ENCODE measurements around the gene CD7.

CD7 gene

DNA sequence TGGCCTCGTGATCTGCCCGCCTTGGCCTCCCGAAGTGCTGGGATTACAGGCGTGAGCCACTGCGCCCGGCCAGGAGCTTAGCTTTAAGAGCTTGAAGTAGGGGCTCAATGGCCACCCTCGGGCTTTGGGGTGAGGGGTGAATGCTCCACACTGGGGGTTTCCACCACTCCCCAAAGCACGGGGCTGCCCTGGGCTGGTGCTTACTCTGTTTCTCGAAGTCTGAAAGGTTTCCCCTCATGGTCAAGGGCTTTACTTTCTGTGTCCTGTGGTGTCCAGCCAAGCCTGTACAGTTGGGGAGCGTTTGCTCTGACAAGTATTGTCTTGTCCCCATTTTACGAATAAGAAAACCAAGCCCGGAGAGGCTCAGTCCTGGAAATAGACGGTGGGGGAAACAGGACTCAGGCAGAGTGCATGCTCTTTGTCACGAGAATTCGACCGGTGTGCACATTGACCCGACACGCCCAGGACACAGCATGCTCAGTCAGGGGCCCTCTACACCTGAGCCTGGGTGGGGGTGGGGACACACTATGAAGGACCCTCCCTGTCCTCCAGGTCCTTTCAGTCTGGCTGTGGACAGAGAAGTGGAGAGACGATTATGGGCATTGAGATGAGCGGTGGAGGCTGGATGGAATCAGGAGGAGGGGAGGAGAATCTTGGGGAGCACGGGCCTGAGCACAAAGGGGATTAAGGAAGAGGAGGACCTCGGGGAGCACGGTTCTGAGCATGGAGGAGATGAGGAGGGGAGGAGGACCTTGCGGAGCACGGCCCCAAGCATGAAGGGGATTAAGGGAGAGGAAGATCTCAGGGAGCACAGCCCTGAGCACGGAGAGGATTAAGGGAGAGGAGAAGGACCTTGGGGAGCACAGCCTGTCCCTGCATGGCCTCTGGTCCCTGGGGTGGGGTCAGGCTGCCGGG lies 7.5 kb downstream of the CD7 start:
- Histone ChIP-seq H2BK120ac (ENCODE audit: low read depth, low read length) (no peak overlapping the region), H3K18ac (ENCODE audit: low read length) (no peak overlapping the region), H2BK15ac (ENCODE audit: low read length) (peak overlapping the region; percentile 45), H3K4me2 (ENCODE audit: insufficient read depth, low read length, poor library complexity, severe bottlenecking) (no peak overlapping the region), H2BK5ac (ENCODE audit: low read length) (no peak overlapping the region), H3K27ac (replicated peaks; ENCODE audit: low read length) (no peak overlapping the region), H2AFZ (ENCODE audit: low read length) (no peak overlapping the region), H2BK12ac (ENCODE audit: low read length) (no peak overlapping the region), H3K4me3 (ENCODE audit: low read length in 2 of 2) (no peak overlapping the region), H3K4me1 (ENCODE audit: control insufficient read depth in 2 of 2, insufficient read depth in 1 of 2, low read depth in 1 of 2, low read length in 2 of 2) (peaks cover 0 to 2% of the 10 kb centered on the region in 2 donors), H3K4ac (ENCODE audit: low read length) (no peak overlapping the region), H3K9me3 (replicated peaks in 1 of 2; ENCODE audit: control insufficient read depth in 2 of 2, insufficient read depth in 1 of 2, low read depth in 1 of 2, low read length in 2 of 2) (no peaks in the 10 kb centered on the region), H4K91ac (ENCODE audit: low read depth, low read length, poor library complexity) (no peak overlapping the region), H4K8ac (ENCODE audit: low read depth, low read length) (no peak overlapping the region), H3K27me3 (ENCODE audit: control insufficient read depth in 3 of 3, insufficient read depth in 3 of 3, low read depth in 1 of 3, low read length in 3 of 3) (peaks cover 0 to 34% (median 0%) of the 10 kb centered on the region in 3 experiments), H3K14ac (ENCODE audit: low read length) (no peak overlapping the region), H3K9ac (ENCODE audit: low read depth, low read length, poor library complexity) (no peak overlapping the region), H2AK5ac (ENCODE audit: low read depth, low read length) (peak overlapping the region; percentile 35), H3K79me1 (ENCODE audit: low read depth, low read length) (peaks cover 2% of the 10 kb centered on the region), H3K36me3 (replicated peaks in 1 of 2; ENCODE audit: control insufficient read depth in 2 of 2, insufficient read depth in 2 of 2, low read length in 2 of 2) (no peaks in the 10 kb centered on the region), H3K23ac (ENCODE audit: low read depth, low read length, poor library complexity) (no peak overlapping the region)
- WGBS, 2 donors (ENCODE audit: extremely low coverage in 2 of 2, insufficient read length in 2 of 2, insufficient replicate concordance in 1 of 2): no CpG with 5 or more reads among the region's 27 CpGs
- no peak for DNase-seq (ENCODE audit: low spot score)

DNA sequence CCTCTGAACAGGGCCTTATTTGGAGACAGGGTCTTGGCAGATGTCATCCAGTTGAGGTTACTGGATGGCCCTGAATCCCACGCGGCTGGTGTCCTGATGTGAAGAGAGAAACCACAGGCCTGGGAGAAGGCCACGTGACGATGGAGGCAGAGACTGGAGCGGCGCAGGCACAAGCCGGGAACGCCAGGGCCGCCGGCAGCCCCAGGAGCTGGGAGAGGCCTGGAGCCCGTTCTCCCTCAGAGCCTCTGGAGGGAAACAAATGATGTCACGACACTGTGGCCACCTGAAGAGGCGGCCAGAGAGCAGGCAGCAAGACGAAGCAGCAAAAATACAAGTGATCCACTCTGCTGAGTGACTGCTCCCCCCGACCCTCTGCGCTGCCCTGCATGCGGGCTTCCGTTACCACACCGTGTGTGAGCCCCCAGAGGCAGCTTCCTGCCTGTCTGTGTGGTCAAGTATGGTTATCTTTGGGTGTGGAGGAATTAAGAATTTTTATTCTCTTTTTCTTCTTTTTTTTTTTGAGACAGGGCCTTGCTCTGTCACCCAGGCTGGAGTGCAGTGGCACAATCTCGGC lies 11.6 kb downstream of the CD7 start:
- H3K27me3 ChIP-seq (ENCODE audit: control insufficient read depth in 3 of 3, insufficient read depth in 3 of 3, low read depth in 1 of 3, low read length in 3 of 3): peaks cover 0 to 24% (median 0%) of the 10 kb centered on the region in 3 experiments

GRCh38 chr17:82304826-82305726 lies 12.3 kb downstream of the CD7 start:
- H3K23ac ChIP-seq (ENCODE audit: low read depth, low read length, poor library complexity): no peak overlapping the region
- WGBS, 2 donors (ENCODE audit: extremely low coverage in 2 of 2, insufficient read length in 2 of 2, insufficient replicate concordance in 1 of 2): no CpG with 5 or more reads among the region's 23 CpGs
- H3K4ac ChIP-seq (ENCODE audit: low read length): no peak overlapping the region
- no peak for DNase-seq (ENCODE audit: low spot score)
- H3K18ac ChIP-seq (ENCODE audit: low read length): no peak overlapping the region
- peaks cover 0 to 18% (median 0%) of the 10 kb centered on the region in 3 experiments for H3K27me3 ChIP-seq (ENCODE audit: control insufficient read depth in 3 of 3, insufficient read depth in 3 of 3, low read depth in 1 of 3, low read length in 3 of 3)
- H3K4me2 ChIP-seq (ENCODE audit: insufficient read depth, low read length, poor library complexity, severe bottlenecking): no peak overlapping the region
- no peak overlapping the region for H3K27ac ChIP-seq (replicated peaks; ENCODE audit: low read length)
- H3K36me3 ChIP-seq (replicated peaks in 1 of 2; ENCODE audit: control insufficient read depth in 2 of 2, insufficient read depth in 2 of 2, low read length in 2 of 2): no peaks in the 10 kb centered on the region
- no peaks in the 10 kb centered on the region for H3K9me3 ChIP-seq (replicated peaks in 1 of 2; ENCODE audit: control insufficient read depth in 2 of 2, insufficient read depth in 1 of 2, low read depth in 1 of 2, low read length in 2 of 2)
- no peak overlapping the region for H3K14ac ChIP-seq (ENCODE audit: low read length)
- H4K91ac ChIP-seq (ENCODE audit: low read depth, low read length, poor library complexity): no peak overlapping the region
- H2BK15ac ChIP-seq (ENCODE audit: low read length): peak overlapping the region; percentile 78
- H2BK120ac ChIP-seq (ENCODE audit: low read depth, low read length): no peak overlapping the region
- no peak overlapping the region for H3K4me3 ChIP-seq (ENCODE audit: low read length in 2 of 2)
- H2AK5ac ChIP-seq (ENCODE audit: low read depth, low read length): peak overlapping the region; percentile 29
- no peak overlapping the region for H2BK12ac ChIP-seq (ENCODE audit: low read length)
- H4K8ac ChIP-seq (ENCODE audit: low read depth, low read length): no peak overlapping the region
- H2AFZ ChIP-seq (ENCODE audit: low read length): peak overlapping the region; percentile 61
- peaks cover 4% of the 10 kb centered on the region for H3K79me1 ChIP-seq (ENCODE audit: low read depth, low read length)
- H3K4me1 ChIP-seq (ENCODE audit: control insufficient read depth in 2 of 2, insufficient read depth in 1 of 2, low read depth in 1 of 2, low read length in 2 of 2): peaks cover 6 to 18% of the 10 kb centered on the region in 2 donors
- H2BK5ac ChIP-seq (ENCODE audit: low read length): peak overlapping the region; percentile 27
- H3K9ac ChIP-seq (ENCODE audit: low read depth, low read length, poor library complexity): no peak overlapping the region

More for the DNA sequence above, 11.6 kb downstream of the CD7 start:
- Histone ChIP-seq H3K27ac (replicated peaks; ENCODE audit: low read length) (no peak overlapping the region), H2AK5ac (ENCODE audit: low read depth, low read length) (no peak overlapping the region), H3K18ac (ENCODE audit: low read length) (peak overlapping the region; percentile 28), H4K91ac (ENCODE audit: low read depth, low read length, poor library complexity) (no peak overlapping the region), H3K14ac (ENCODE audit: low read length) (peak overlapping the region; percentile 38), H3K9me3 (replicated peaks in 1 of 2; ENCODE audit: control insufficient read depth in 2 of 2, insufficient read depth in 1 of 2, low read depth in 1 of 2, low read length in 2 of 2) (no peaks in the 10 kb centered on the region), H3K23ac (ENCODE audit: low read depth, low read length, poor library complexity) (peak overlapping the region; percentile 85), H2BK120ac (ENCODE audit: low read depth, low read length) (no peak overlapping the region), H2BK15ac (ENCODE audit: low read length) (peak overlapping the region; percentile 78), H3K36me3 (replicated peaks in 1 of 2; ENCODE audit: control insufficient read depth in 2 of 2, insufficient read depth in 2 of 2, low read length in 2 of 2) (no peaks in the 10 kb centered on the region), H3K4me2 (ENCODE audit: insufficient read depth, low read length, poor library complexity, severe bottlenecking) (no peak overlapping the region), H2BK5ac (ENCODE audit: low read length) (peak overlapping the region; percentile 27), H3K4ac (ENCODE audit: low read length) (no peak overlapping the region), H2BK12ac (ENCODE audit: low read length) (no peak overlapping the region), H3K4me3 (ENCODE audit: low read length in 2 of 2) (no peak overlapping the region), H3K4me1 (ENCODE audit: control insufficient read depth in 2 of 2, insufficient read depth in 1 of 2, low read depth in 1 of 2, low read length in 2 of 2) (peaks cover 6 to 18% of the 10 kb centered on the region in 2 donors), H3K9ac (ENCODE audit: low read depth, low read length, poor library complexity) (no peak overlapping the region), H3K79me1 (ENCODE audit: low read depth, low read length) (peaks cover 4% of the 10 kb centered on the region), H4K8ac (ENCODE audit: low read depth, low read length) (no peak overlapping the region), H2AFZ (ENCODE audit: low read length) (peak overlapping the region; percentile 49)
- no peak for DNase-seq (ENCODE audit: low spot score)
- WGBS, 2 donors (ENCODE audit: extremely low coverage in 2 of 2, insufficient read length in 2 of 2, insufficient replicate concordance in 1 of 2): no CpG with 5 or more reads among the region's 20 CpGs

Measured in neuronal stem cell (in vitro differentiated cells).